ENCODE measurements around the gene RXFP2.

The RXFP2 gene

GRCh38 chr13:31733647-31734046, 5.7 kb upstream of the RXFP2 start:
- Histone ChIP-seq H3K4me1 (ENCODE audit: insufficient read depth, low read length) (no peaks in the 10 kb centered on the region), H3K36me3 (ENCODE audit: insufficient read depth, low read length) (no peaks in the 10 kb centered on the region), H3K27me3 (ENCODE audit: insufficient read depth, low read length, poor library complexity) (peaks cover 6% of the 10 kb centered on the region), H3K9ac (ENCODE audit: low read depth, low read length) (no peak overlapping the region), H4K20me1 (ENCODE audit: insufficient read depth, low read length) (no peaks in the 10 kb centered on the region), H3K79me2 (ENCODE audit: insufficient read depth, low read length) (no peaks in the 10 kb centered on the region), H3K4me2 (ENCODE audit: insufficient read depth, low read length) (no peak overlapping the region), H3K9me3 (ENCODE audit: insufficient read depth, low read length, severe bottlenecking) (no peaks in the 10 kb centered on the region), H3K4me3 (ENCODE audit: low read depth in 1 of 2, low read length in 2 of 2) (no peak overlapping the region), H2AFZ (ENCODE audit: low read depth, low read length) (no peak overlapping the region), H3K27ac (ENCODE audit: low read length) (no peak overlapping the region)
- DNase-seq (no peak), ATAC-seq (ENCODE audit: insufficient read depth, low read depth) (no peak)
- no peak for TF ChIP-seq EZH2 (IDR thresholded peaks at IDR 0.05; ENCODE audit: borderline replicate concordance, low read depth, low read length, severe bottlenecking)
- no peak for TF ChIP-seq CTCF (IDR thresholded peaks at IDR 0.05; ENCODE audit: borderline replicate concordance, extremely low read depth, low read length, poor library complexity, severe bottlenecking)

- Histone ChIP-seq H3K9me3 (ENCODE audit: insufficient read depth, low read length, severe bottlenecking) (no peaks in the 10 kb centered on the region), H3K9ac (ENCODE audit: low read depth, low read length) (no peak overlapping the region), H3K79me2 (ENCODE audit: insufficient read depth, low read length) (no peaks in the 10 kb centered on the region), H3K4me3 (ENCODE audit: low read depth in 1 of 2, low read length in 2 of 2) (no peak overlapping the region), H3K36me3 (ENCODE audit: insufficient read depth, low read length) (no peaks in the 10 kb centered on the region), H3K4me2 (ENCODE audit: insufficient read depth, low read length) (no peak overlapping the region), H3K27ac (ENCODE audit: low read length) (no peak overlapping the region), H3K4me1 (ENCODE audit: insufficient read depth, low read length) (no peaks in the 10 kb centered on the region), H3K27me3 (ENCODE audit: insufficient read depth, low read length, poor library complexity) (peaks cover 15% of the 10 kb centered on the region), H2AFZ (ENCODE audit: low read depth, low read length) (no peak overlapping the region), H4K20me1 (ENCODE audit: insufficient read depth, low read length) (no peaks in the 10 kb centered on the region)
- ATAC-seq (ENCODE audit: insufficient read depth, low read depth) (peak; percentile 88), DNase-seq (peak; percentile 63)
- TF ChIP-seq EZH2 (IDR thresholded peaks at IDR 0.05; ENCODE audit: borderline replicate concordance, low read depth, low read length, severe bottlenecking) (no peak), CTCF (IDR thresholded peaks at IDR 0.05; ENCODE audit: borderline replicate concordance, extremely low read depth, low read length, poor library complexity, severe bottlenecking) (peak; percentile 97)
These were observed 2.9 kb downstream of the RXFP2 start for GRCh38 chr13:31742097-31742734.

- Histone ChIP-seq H2AFZ (ENCODE audit: low read depth, low read length) (no peak overlapping the region), H4K20me1 (ENCODE audit: insufficient read depth, low read length) (no peaks in the 10 kb centered on the region), H3K4me1 (ENCODE audit: insufficient read depth, low read length) (no peaks in the 10 kb centered on the region), H3K9me3 (ENCODE audit: insufficient read depth, low read length, severe bottlenecking) (no peaks in the 10 kb centered on the region), H3K4me2 (ENCODE audit: insufficient read depth, low read length) (no peak overlapping the region), H3K4me3 (ENCODE audit: low read depth in 1 of 2, low read length in 2 of 2) (no peak overlapping the region), H3K9ac (ENCODE audit: low read depth, low read length) (no peak overlapping the region), H3K27me3 (ENCODE audit: insufficient read depth, low read length, poor library complexity) (peaks cover 9% of the 10 kb centered on the region), H3K36me3 (ENCODE audit: insufficient read depth, low read length) (no peaks in the 10 kb centered on the region), H3K27ac (ENCODE audit: low read length) (no peak overlapping the region), H3K79me2 (ENCODE audit: insufficient read depth, low read length) (no peaks in the 10 kb centered on the region)
- ATAC-seq (ENCODE audit: insufficient read depth, low read depth) (no peak), DNase-seq (no peak)
- TF ChIP-seq CTCF (IDR thresholded peaks at IDR 0.05; ENCODE audit: borderline replicate concordance, extremely low read depth, low read length, poor library complexity, severe bottlenecking) = no peak
- no peak for TF ChIP-seq EZH2 (IDR thresholded peaks at IDR 0.05; ENCODE audit: borderline replicate concordance, low read depth, low read length, severe bottlenecking)
These were observed 8.0 kb downstream of the RXFP2 start for GRCh38 chr13:31747291-31747690.

Measured in DND-41 (cell line).